GM04504 (cell line): ENCODE results near the gene PPP2R5D.
"Not testable (repeated sequence)": the region's sequence is repeated elsewhere in the genome, so short reads cannot be mapped to it uniquely, and the experiment has no call there.

Source experiments
- DNase-seq: peaks from one replicate; pipeline ENCODE4 v3.0.0-alpha.2; 2012; ENCODE audit warnings: low read depth

PPP2R5D gene

GRCh38 chr6:42996513-42996912 lies 12.1 kb downstream of the PPP2R5D start:
- no peak for DNase-seq

- not testable (repeated sequence) for DNase-seq
Observed at GRCh38 chr6:42998205-42998604, 13.8 kb downstream of the PPP2R5D start.

GRCh38 chr6:43001843-43002242 lies 17.5 kb downstream of the PPP2R5D start:
- DNase-seq, result no peak

- no peak for DNase-seq
Observed at GRCh38 chr6:43005844-43006243, 21.5 kb downstream of the PPP2R5D start.

- no peak for DNase-seq
Observed at GRCh38 chr6:43006251-43006650, 21.9 kb downstream of the PPP2R5D start.

- no peak for DNase-seq
Observed at GRCh38 chr6:43007126-43007525, 22.8 kb downstream of the PPP2R5D start.

- no peak for DNase-seq
Observed at GRCh38 chr6:43009124-43009523, 24.8 kb downstream of the PPP2R5D start.

- no peak for DNase-seq
Observed at GRCh38 chr6:43011207-43011606, 26.8 kb downstream of the PPP2R5D start.

- DNase-seq, result no peak
Observed at GRCh38 chr6:43012364-43012763, 28.0 kb downstream of the PPP2R5D start.

GRCh38 chr6:43013097-43013842 lies 28.9 kb downstream of the PPP2R5D start:
- no peak for DNase-seq

- peak; percentile 100 for DNase-seq
Observed at GRCh38 chr6:43013843-43014433, 29.6 kb downstream of the PPP2R5D start, which contains the start of the genes KLHDC3 and MEA1. Gene KLHDC3 (plus strand): TSS chr6:43014249. CDS start chr6:43017193, 2,944 bp downstream. Gene MEA1 (minus strand): TSS chr6:43013946. CDS start chr6:43013813, 133 bp downstream.

- no peak for DNase-seq
Observed at GRCh38 chr6:43014434-43014909, 30.1 kb downstream of the PPP2R5D start.

GRCh38 chr6:43016176-43016942 lies 32.0 kb downstream of the PPP2R5D start:
- DNase-seq, result no peak

- DNase-seq, result no peak
Observed at GRCh38 chr6:43016943-43017334, 32.6 kb downstream of the PPP2R5D start.

- no peak for DNase-seq
Observed at GRCh38 chr6:43019152-43019551, 34.8 kb downstream of the PPP2R5D start.

GRCh38 chr6:43020052-43020705 lies 35.8 kb downstream of the PPP2R5D start:
- DNase-seq, result no peak

GRCh38 chr6:43020847-43021246 lies 36.5 kb downstream of the PPP2R5D start:
- no peak for DNase-seq

- DNase-seq, result no peak
Observed at GRCh38 chr6:43021270-43022047, 37.1 kb downstream of the PPP2R5D start, which contains the start of gene RRP36. Gene RRP36 (plus strand): TSS chr6:43021623. CDS start chr6:43021655, 32 bp downstream.

- DNase-seq, result no peak
Observed at GRCh38 chr6:43024436-43024835, 40.1 kb downstream of the PPP2R5D start.

GRCh38 chr6:43026365-43026764 lies 42.0 kb downstream of the PPP2R5D start:
- DNase-seq, result no peak

- no peak for DNase-seq
Observed at GRCh38 chr6:43029120-43029519, 44.8 kb downstream of the PPP2R5D start.
